GM19455 (cell line): ENCODE data around the gene SLC22A5.
"Not testable (repeated sequence)": the region's sequence is repeated elsewhere in the genome, so short reads cannot be mapped to it uniquely, and the experiment has no call there.

Source experiments
- ATAC-seq: cut with Tn5 transposase; IDR thresholded peaks from one replicate; pipeline ENCODE4 v1.9.1; 2021; ENCODE audit not compliant: unreplicated experiment

Gene SLC22A5

DNA sequence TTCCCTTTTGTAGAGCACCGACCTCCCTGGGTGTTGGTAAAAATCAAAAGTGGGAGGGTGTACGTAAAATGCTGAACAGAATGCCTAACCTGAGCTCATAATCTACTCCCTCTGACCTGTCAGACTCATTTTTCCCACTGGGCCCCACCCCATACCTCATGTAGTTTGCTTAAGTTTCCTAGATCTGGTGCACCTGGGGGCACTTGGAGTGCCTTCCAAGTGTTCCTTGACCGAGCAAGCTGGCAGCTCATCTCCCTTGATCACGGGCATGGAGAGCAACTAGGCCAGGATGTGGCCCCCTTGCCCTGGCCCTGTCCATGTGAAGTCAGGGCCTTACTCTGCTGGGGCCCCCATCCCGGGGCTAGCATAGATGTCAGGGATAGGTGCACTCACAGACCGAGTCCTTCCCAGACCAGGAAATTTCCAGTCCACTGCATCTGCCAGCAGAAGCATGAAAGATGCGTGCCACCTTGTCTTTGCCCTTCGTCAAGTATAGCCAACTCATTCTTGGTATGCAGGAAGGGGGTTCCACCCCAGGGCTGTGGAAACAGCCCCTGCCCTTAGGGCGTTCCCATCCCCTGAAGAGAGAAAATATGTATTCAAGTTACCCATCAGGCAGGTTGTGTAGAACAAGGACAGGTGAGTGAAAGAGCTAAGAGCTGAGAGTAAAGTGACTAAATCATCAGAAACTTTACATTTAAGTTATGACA is 41.9 kb downstream of the SLC22A5 start:
- peak; percentile 5 for ATAC-seq

- no peak for ATAC-seq
These were observed 44.1 kb downstream of the SLC22A5 start for GRCh38 chr5:132413567-132413966.

DNA sequence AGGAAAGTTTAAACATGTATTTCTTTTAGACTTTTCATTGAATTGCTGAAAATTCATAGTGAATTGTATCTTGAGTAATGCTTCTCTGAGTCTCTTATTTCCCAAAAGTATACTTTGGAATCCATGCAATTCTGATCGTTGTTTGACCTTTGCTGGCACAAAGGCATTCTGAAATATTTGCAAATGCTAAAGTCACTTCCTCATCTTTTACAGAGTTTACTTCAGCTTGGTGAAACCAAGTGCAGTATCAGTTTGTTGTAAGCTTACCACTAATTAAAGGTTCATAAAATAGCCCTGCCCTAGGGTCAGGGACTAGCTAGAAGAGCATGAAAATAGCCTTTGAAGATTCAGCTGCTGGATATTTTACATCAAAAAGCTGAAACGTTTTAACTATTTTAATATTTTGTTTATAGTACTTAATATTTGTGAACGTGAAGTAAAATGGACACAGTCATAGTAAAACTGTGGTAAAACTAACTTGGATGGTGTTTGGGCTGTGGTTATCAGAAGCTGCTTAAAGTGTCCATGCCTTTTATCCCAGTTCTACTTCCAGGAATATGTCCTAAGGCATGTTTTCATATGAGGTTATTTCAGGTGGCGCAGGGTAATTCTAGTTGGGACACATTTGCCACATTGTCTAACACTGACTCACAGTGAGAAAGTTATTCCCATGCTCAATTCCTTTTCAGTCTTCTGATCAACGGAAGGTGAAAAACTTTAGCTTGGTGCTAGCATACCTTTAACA is 45.3 kb downstream of the SLC22A5 start:
- ATAC-seq, result no peak

DNA sequence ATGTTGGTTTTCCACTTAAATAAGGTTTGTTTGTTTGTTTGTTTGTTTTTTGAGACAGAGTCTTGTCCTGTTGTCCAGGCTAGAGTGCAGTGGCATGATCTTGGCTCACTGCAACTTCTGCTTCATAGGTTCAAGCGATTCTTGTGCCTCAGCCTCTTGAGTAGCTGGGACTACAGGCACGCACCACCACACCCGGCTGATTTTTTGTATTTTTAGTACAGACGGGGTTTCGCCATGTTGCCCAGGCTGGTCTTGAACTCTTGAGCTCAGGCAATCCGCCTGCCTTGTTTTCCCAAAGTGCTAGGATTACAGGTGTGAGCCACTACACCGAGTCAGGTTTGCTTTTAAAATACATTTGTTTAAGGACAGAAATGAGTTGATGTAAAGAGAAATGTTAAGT is 46.0 kb downstream of the SLC22A5 start:
- ATAC-seq, result not testable (repeated sequence)

DNA sequence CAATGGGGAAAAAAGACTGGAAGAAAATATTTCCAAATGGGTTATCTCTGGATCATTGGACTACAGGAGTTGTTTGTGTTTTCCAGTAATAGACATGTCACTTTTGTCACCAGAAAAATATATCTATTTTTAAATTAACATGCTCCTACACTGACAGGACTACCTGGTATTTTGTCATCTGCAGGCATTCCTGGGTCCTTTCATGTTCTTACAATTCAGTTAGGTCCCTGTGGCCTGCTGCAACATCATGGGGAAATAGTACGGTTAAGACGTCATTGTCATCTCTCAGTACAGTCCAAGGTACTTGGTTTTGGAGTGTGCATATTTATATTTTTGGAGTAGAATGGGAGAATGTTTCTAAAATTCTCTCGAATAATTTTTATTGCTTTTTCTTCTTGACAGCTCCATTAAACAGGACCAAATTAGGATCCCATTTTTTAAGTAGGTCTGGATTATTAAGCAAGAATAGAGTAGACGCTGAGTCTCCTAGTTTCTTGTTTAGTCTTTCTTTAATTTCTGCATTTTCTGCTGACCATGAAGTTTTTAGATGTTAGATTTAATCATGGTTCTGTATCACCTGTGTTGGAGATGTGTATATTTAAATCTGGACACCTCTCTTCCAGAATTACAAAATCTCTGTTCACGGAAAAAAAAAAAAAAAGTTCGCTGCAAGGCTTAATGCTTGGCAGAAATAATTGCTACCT is 46.9 kb downstream of the SLC22A5 start:
- no peak for ATAC-seq

- ATAC-seq, result no peak
These were observed 47.5 kb downstream of the SLC22A5 start for GRCh38 chr5:132417010-132417439.

DNA sequence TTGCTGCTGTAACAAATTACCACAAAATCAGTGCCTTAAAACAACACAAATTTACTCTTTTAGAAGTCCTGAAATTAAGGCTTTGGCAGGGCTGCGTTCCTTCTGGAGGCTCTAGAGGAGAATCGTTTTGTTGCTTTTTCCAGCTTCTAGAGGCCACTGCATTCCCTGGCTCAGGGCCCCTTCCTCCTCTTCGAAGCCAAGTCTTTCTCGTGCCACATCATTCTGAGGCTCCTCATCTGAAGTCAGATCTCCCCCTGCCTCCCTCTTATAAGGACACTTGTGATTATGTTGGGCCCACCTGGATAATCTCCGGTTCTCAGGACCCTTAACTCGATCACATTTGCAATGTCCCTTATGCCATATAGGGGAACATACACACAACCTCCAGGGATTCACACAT is 48.0 kb downstream of the SLC22A5 start:
- no peak for ATAC-seq

DNA sequence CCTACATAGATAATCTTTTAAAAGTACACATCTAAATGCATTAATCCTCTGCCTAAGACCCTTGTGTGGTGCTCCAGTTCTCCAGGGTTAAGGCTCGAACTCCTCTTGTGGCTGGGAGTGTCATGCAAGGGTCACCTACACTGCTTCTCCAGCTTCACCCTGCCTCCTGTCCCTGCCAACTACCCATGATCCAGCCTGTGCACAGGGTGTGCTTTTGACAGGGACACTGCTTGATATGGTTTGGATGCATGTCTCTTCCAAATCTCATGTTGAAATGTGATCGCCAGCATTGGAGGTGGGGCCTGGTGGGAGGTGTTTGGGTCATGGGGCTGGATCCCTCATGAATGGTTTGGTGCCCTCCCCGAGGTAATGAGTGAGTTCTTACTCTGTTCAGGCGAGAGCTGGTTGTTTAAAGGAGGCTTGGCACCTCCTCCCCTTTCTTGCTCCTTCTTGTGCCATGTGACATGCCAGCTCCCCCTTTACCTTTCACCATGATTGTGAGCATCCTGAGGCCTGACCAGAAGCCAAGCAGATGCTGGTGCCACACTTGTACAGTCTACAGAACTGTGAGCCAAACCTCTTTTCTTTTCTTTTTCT is 48.5 kb downstream of the SLC22A5 start:
- ATAC-seq, result no peak

DNA sequence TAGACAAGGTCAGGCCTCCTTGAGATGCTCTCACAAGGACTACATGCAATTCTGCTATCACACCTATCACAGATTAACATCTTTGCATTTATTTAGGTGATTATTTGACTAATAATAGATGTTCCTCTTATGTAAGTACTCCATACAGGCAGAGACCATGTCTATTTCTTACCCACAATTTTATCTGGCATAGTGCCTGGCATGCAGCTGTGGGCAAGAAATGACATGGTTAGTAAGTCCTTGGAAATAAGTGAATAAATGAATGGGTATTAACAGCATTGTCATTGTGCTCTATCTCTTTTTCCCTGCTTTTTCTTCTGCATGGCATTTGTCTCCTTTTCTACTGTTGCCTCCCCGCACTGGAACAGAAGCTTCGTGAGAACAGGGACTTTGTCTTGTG is 49.4 kb downstream of the SLC22A5 start:
- no peak for ATAC-seq

DNA sequence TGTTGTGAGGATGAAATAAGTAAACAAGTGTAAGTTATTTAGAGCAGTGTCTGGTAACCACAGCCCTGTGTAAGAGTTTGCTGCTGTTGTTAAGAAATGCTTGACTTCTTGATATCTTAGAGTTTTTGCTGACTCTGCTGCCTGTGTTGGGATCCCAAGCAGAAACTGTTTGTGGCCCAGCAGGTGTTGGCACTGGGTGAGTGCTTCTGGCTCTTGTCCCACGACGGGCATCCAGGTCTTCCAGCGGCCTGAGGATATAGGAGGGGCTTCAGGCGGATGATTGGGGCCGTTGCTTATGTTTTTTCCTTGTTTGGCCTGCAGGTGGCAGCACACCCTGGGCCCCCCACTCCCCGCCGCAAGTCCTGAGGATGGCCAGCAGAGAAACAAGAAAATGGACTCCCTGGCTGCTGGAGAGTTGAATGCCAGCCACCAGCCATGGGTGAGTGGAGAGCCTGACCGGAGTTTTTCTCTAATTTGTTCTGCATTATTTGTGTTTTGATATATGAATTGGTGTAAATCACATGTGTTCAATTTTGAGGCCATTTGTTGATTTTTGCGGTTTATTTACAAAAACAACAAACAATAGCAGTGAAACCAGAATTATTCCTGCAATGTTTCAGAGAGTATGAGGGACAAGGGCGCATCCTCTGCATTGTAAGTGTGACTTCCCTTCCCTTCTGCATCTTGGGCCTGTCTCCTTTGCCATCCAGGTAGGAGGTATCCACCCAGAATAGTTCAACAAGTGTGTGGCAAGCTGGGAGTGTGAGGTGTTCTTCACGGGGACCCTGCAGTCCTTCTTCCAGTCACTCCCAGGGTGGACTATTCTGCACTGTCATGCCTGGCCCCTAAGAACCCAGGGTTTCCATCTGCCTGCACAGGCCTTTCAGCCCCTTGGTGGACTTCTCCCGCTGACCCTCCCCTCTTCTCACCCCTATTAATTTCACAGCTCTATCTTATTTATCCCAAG is 50.3 kb downstream of the SLC22A5 start:
- no peak for ATAC-seq

- ATAC-seq, result peak; percentile 45
These were observed 51.3 kb downstream of the SLC22A5 start for GRCh38 chr5:132420706-132421272.

- ATAC-seq, result no peak
These were observed 52.0 kb downstream of the SLC22A5 start for GRCh38 chr5:132421462-132421861.

GRCh38 chr5:132422720-132423437 is 53.4 kb downstream of the SLC22A5 start:
- peak; percentile 36 for ATAC-seq

DNA sequence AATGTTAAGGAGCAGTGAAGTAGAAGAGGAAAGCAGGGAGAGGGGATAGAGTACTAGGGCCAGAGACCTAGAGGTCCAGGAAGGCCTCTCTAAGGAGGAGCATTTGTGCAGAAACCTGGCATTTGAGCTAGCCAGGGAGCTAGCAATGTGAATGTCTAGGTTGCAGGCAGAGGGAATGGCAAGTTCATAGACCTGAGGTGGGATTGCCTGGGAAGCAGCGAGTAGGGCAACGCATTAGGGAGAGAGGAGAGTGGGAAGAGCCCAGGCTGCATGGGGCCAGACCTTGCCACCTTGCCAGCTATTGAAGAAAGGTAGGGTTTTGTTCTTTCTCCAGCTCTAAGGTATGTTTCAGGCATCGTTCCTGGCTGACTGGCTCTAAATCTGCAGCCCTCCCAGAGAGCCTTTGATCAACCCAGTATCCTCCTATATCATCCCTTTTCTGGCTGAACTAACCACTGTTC is 54.0 kb downstream of the SLC22A5 start:
- no peak for ATAC-seq

GRCh38 chr5:132424167-132424880 is 54.8 kb downstream of the SLC22A5 start:
- ATAC-seq, result no peak

DNA sequence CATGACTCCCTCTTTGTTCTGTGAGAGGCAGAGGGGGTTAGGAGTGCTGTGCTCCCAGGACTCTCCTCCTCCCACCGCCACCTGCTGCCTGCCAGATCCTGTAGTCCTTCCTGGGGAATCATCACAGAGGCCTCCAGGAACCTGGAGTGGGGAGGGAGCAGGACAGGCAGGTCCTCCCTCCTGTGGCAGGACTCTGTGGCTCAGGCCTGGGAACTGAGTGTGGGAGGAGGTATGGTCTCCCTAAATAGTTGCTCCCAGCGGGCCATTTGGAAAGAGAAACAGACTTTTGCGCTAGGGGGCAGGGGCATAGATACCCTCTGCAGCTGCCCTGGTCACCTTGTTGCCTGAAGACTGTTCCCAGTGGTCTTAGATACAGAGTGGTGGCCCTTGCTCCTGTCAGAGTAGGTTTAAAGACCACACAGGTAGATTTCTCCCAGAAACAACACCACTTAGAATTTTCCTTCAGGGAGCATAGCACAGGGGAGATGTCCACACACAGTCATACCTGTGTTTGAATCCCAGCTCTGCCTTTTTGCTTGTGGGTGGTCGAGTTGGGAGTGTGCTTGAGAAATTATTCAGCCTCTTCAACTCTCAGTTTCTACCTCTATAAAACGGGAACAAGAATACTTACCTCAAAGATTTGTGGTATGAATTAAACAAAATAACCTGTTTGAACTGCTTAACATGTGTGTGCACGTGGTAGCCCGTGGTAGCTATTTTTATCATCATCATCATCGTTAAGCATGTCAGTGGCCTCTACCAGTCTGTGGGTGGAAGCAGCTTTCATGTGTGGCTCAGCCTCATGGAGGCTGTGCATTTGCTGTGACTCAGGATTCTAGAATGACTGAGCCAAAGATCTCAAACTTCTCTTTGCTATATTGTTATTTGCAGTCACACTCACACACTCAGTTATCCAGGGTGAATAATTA is 55.8 kb downstream of the SLC22A5 start:
- ATAC-seq, result peak; percentile 48

GRCh38 chr5:132425975-132426524 is 56.5 kb downstream of the SLC22A5 start:
- ATAC-seq, result no peak
